OCI-LY1 (cell line): ENCODE data around the gene GATAD2A.

Source experiments
- H2AFZ ChIP-seq: fragments of 200-600 bp; sonication (generic), shearing (Covaris generic); 2 replicates; pipeline ENCODE4 v1.6.0; 2014; ENCODE audit warnings: antibody characterized with exemption, mild to moderate bottlenecking, low read length
- H3F3A ChIP-seq: fragments of 200-600 bp; sonication (generic), shearing (Covaris generic); 2 replicates; pipeline ENCODE4 v1.6.0; 2014; ENCODE audit warnings: mild to moderate bottlenecking, antibody characterized with exemption, low read length, moderate library complexity; ENCODE audit not compliant: insufficient read depth
- H3K27ac ChIP-seq: fragments of 200-600 bp; sonication (generic); 2 replicates; pipeline ENCODE4 v1.5.1; 2014; ENCODE audit warnings: low read length, mixed run types, mild to moderate bottlenecking, low read depth; ENCODE audit not compliant: poor library complexity, severe bottlenecking
- H3K27me3 ChIP-seq: fragments of 200-600 bp; sonication (generic); 2 replicates; pipeline ENCODE4 v1.6.0; 2014; ENCODE audit warnings: antibody characterized with exemption, mild to moderate bottlenecking, low read length, moderate library complexity; ENCODE audit not compliant: insufficient read depth
- H3K36me3 ChIP-seq: fragments of 200-600 bp; sonication (generic); 2 replicates; pipeline ENCODE4 v1.6.1; 2014; ENCODE audit warnings: mild to moderate bottlenecking, antibody characterized with exemption, low read length, moderate library complexity, mixed read lengths; ENCODE audit not compliant: insufficient read depth
- H3K4me1 ChIP-seq: fragments of 200-600 bp; sonication (generic); 2 replicates; pipeline ENCODE4 v1.5.1; 2014; ENCODE audit warnings: mild to moderate bottlenecking, low read length, moderate library complexity; ENCODE audit not compliant: insufficient read depth, severe bottlenecking
- H3K4me2 ChIP-seq: fragments of 200-600 bp; sonication (generic), shearing (Covaris generic); 2 replicates; pipeline ENCODE4 v1.6.1; 2014; ENCODE audit warnings: low read length
- H3K4me3 ChIP-seq: fragments of 200-600 bp; sonication (generic); 2 replicates; pipeline ENCODE4 v1.5.1; 2014; ENCODE audit warnings: low read length, low read depth, mild to moderate bottlenecking, mixed read lengths; ENCODE audit not compliant: poor library complexity, severe bottlenecking
- H3K79me2 ChIP-seq: fragments of 200-600 bp; shearing (Covaris generic); 2 replicates; pipeline ENCODE4 v1.6.1; 2016; ENCODE audit warnings: mixed run types, low read length, mixed read lengths; ENCODE audit not compliant: insufficient read depth
- H3K9ac ChIP-seq: fragments of 200-600 bp; sonication (generic), shearing (Covaris generic); 2 replicates; pipeline ENCODE4 v1.6.1; 2014; ENCODE audit warnings: mild to moderate bottlenecking, low read length, mixed read lengths
- H3K9me2 ChIP-seq: fragments of 200-600 bp; sonication (generic), shearing (Covaris generic); 2 replicates; pipeline ENCODE4 v1.6.1; 2014; ENCODE audit warnings: low read depth, mild to moderate bottlenecking, low read length, mixed read lengths
- H3K9me3 ChIP-seq: fragments of 200-600 bp; shearing (Covaris generic); 2 replicates; pipeline ENCODE4 v1.6.1; 2014; ENCODE audit warnings: low read length, mixed read lengths
- H4K20me1 ChIP-seq: fragments of 200-600 bp; sonication (generic), shearing (Covaris generic); 2 replicates; pipeline ENCODE4 v1.6.0; 2016; ENCODE audit warnings: mild to moderate bottlenecking, low read length; ENCODE audit not compliant: insufficient read depth
- CTCF ChIP-seq: fragments of 200-600 bp; sonication (generic), shearing (Covaris generic); IDR thresholded peaks from 2 replicates; pipeline ENCODE4 v1.5.1; 2017; ENCODE audit warnings: mild to moderate bottlenecking, antibody characterized with exemption, low read length, moderate library complexity, mixed read lengths
- EZH2 ChIP-seq: fragments of 200-600 bp; sonication (generic), shearing (Covaris generic); IDR thresholded peaks from 2 replicates; pipeline ENCODE4 v1.8.0; 2017; ENCODE audit warnings: borderline replicate concordance, mixed run types, mild to moderate bottlenecking, antibody characterized with exemption, low read length, moderate library complexity, mixed read lengths

GATAD2A gene

GRCh38 chr19:19407633-19407930, 2.1 kb downstream of the GATAD2A start:
- Histone ChIP-seq H3K27ac (peak overlapping the region; percentile 69), H3F3A (no peaks in the 10 kb centered on the region)

GRCh38 chr19:19409205-19409604, 3.7 kb downstream of the GATAD2A start:
- TF ChIP-seq CTCF (no peak), EZH2 (no peak)
- peak overlapping the region; percentile 23 for H3K4me3 ChIP-seq
- peaks cover 15% of the 10 kb centered on the region; the same call in 1 of the 2 replicates for H3K36me3 ChIP-seq
- H3K4me1 ChIP-seq = peaks cover 52% of the 10 kb centered on the region
- H3F3A ChIP-seq = no peaks in the 10 kb centered on the region
- no peaks in the 10 kb centered on the region for H3K27me3 ChIP-seq
- peak overlapping the region; percentile 17; the same call in 1 of the 2 replicates for H3K9ac ChIP-seq
- H3K79me2 ChIP-seq = peaks cover 77% of the 10 kb centered on the region
- H3K9me3 ChIP-seq = no peaks in the 10 kb centered on the region
- no peak overlapping the region for H2AFZ ChIP-seq
- no peaks in the 10 kb centered on the region for H3K9me2 ChIP-seq
- peak overlapping the region; percentile 75 for H3K4me2 ChIP-seq
- no peaks in the 10 kb centered on the region for H4K20me1 ChIP-seq
- peak overlapping the region; percentile 53 for H3K27ac ChIP-seq

More at GRCh38 chr19:19407633-19407930, 2.1 kb downstream of the GATAD2A start:
- Histone ChIP-seq H3K36me3 (peaks cover 9% of the 10 kb centered on the region; the same call in 1 of the 2 replicates), H3K9me2 (no peaks in the 10 kb centered on the region), H2AFZ (no peak overlapping the region), H3K4me1 (peaks cover 57% of the 10 kb centered on the region), H3K4me2 (peak overlapping the region; percentile 75), H3K9me3 (no peaks in the 10 kb centered on the region), H3K27me3 (no peaks in the 10 kb centered on the region), H3K4me3 (peak overlapping the region; percentile 69), H4K20me1 (no peaks in the 10 kb centered on the region), H3K9ac (peak overlapping the region; percentile 67), H3K79me2 (peaks cover 61% of the 10 kb centered on the region)
- TF ChIP-seq EZH2 = no peak
- no peak for TF ChIP-seq CTCF

- TF ChIP-seq CTCF = no peak
- TF ChIP-seq EZH2 = no peak
- H3K4me1 ChIP-seq = peaks cover 50% of the 10 kb centered on the region
- peak overlapping the region; percentile 30 for H3K27ac ChIP-seq
- H3K9ac ChIP-seq = peak overlapping the region; percentile 17; the same call in 1 of the 2 replicates
- H3K79me2 ChIP-seq = peaks cover 82% of the 10 kb centered on the region
- H3F3A ChIP-seq = no peaks in the 10 kb centered on the region
- H3K4me3 ChIP-seq = peak overlapping the region; percentile 23
- peak overlapping the region; percentile 75 for H3K4me2 ChIP-seq
- no peaks in the 10 kb centered on the region for H3K9me2 ChIP-seq
- no peaks in the 10 kb centered on the region for H4K20me1 ChIP-seq
- no peaks in the 10 kb centered on the region for H3K9me3 ChIP-seq
- no peak overlapping the region for H2AFZ ChIP-seq
- no peaks in the 10 kb centered on the region for H3K27me3 ChIP-seq
- H3K36me3 ChIP-seq = peaks cover 15% of the 10 kb centered on the region; the same call in 1 of the 2 replicates
Observed at GRCh38 chr19:19409631-19410030, 4.2 kb downstream of the GATAD2A start.
